ENCODE results near the gene ELP5.

DNA sequence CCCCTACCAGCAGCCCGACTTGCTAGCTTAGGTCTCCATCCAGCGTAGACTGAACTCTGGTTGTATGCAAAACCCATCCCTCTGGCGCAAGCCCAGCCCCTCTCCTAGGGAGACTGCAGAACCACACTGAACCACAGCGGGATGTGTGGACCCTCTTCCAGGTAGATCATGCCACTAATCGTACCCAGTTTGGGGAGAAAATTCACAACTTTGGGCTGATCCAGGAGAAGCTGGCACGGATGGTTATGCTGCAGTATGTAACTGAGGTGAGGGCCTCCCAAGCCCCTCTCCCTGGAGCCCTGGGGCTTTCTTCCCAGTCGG lies 29.1 kb upstream of the ELP5 start:
- TF ChIP-seq POLR2A (IDR thresholded peaks at IDR 0.05; ENCODE audit: low read length) (peak; percentile 22), GATA1 (IDR thresholded peaks at IDR 0.05; ENCODE audit: low read depth, low read length) (no peak)
